Measurements from ENCODE around the gene PGAM5. TPM values are rescaled to one million over a fixed set of nuclear protein-coding genes. Genes with fewer than 3 reads are reported as not detected.

Gene PGAM5
- total RNA-seq, 6 donors from 2014 or later = 16.8 to 38.6 (median 23.3) TPM

GRCh38 chr12:132720606-132721345, 10.1 kb downstream of the PGAM5 start:
- Histone ChIP-seq H3K27ac (no peak overlapping the region), H3K9me3 (no peaks in the 10 kb centered on the region), H3K36me3 (peaks cover 18 to 95% (median 68%) of the 10 kb centered on the region in 4 donors), H3K27me3 (no peaks in the 10 kb centered on the region), H3K4me3 (no peak overlapping the region), H3K4me1 (no peaks in the 10 kb centered on the region)
- no peak for DNase-seq
- WGBS, 2 donors = 94 to 95% methylated on average over 22 to 25 of the region's 25 CpGs
- ATAC-seq (ENCODE audit: low FRiP score in 2 of 2) = no peak
- TF ChIP-seq CTCF (IDR thresholded peaks at IDR 0.05) (no peak), POLR2A (IDR thresholded peaks at IDR 0.05) (no peak), EP300 (IDR thresholded peaks at IDR 0.05) (no peak), POLR2AphosphoS5 (IDR thresholded peaks at IDR 0.05) (no peak)

- DNase-seq (no peak), ATAC-seq (ENCODE audit: low FRiP score in 2 of 2) (no peak)
- WGBS, 2 donors = 92% methylated on average over 27 to 30 of the region's 30 CpGs
- H3K36me3 ChIP-seq = peaks cover 34 to 95% (median 75%) of the 10 kb centered on the region in 4 donors
- no peaks in the 10 kb centered on the region for H3K9me3 ChIP-seq
- H3K27me3 ChIP-seq = no peaks in the 10 kb centered on the region
- no peak for TF ChIP-seq CTCF (IDR thresholded peaks at IDR 0.05)
- H3K4me3 ChIP-seq = no peak overlapping the region
- no peaks in the 10 kb centered on the region for H3K4me1 ChIP-seq
- H3K27ac ChIP-seq = no peak overlapping the region
These were observed 12.5 kb downstream of the PGAM5 start for GRCh38 chr12:132723015-132723763.

- Histone ChIP-seq H3K27ac (no peak overlapping the region), H3K4me3 (no peak overlapping the region), H3K9me3 (no peaks in the 10 kb centered on the region), H3K36me3 (peaks cover 40 to 97% (median 78%) of the 10 kb centered on the region in 4 donors), H3K4me1 (no peaks in the 10 kb centered on the region), H3K27me3 (no peaks in the 10 kb centered on the region)
- 95 to 96% methylated on average over 2 of the region's 2 CpGs for WGBS, 2 donors
- TF ChIP-seq EP300 (IDR thresholded peaks at IDR 0.05) (no peak), CTCF (IDR thresholded peaks at IDR 0.05) (no peak), POLR2AphosphoS5 (IDR thresholded peaks at IDR 0.05) (no peak), POLR2A (IDR thresholded peaks at IDR 0.05) (no peak)
- no peak for ATAC-seq (ENCODE audit: low FRiP score in 2 of 2)
- no peak for DNase-seq
These were observed 13.1 kb downstream of the PGAM5 start for GRCh38 chr12:132723764-132724140.

GRCh38 chr12:132724506-132725241, 14.0 kb downstream of the PGAM5 start:
- Histone ChIP-seq H3K36me3 (peaks cover 43 to 94% (median 75%) of the 10 kb centered on the region in 4 donors), H3K4me1 (no peaks in the 10 kb centered on the region), H3K27ac (no peak overlapping the region), H3K4me3 (no peak overlapping the region), H3K27me3 (no peaks in the 10 kb centered on the region), H3K9me3 (no peaks in the 10 kb centered on the region)
- ATAC-seq (ENCODE audit: low FRiP score in 2 of 2) (no peak), DNase-seq (no peak)
- 79 to 94% methylated on average over 7 to 30 of the region's 30 CpGs for WGBS, 2 donors
- no peak for TF ChIP-seq CTCF (IDR thresholded peaks at IDR 0.05)
- TF ChIP-seq EP300 (IDR thresholded peaks at IDR 0.05) = no peak
